Sigmoid colon (tissue), 4 donors: ENCODE measurements around the gene GPANK1.

ENCODE experiments used
- CTCF ChIP-seq, 4 experiments: fragments of 450-650 bp in 3 of 4; fragments of 200-600 bp in 1 of 4; IDR thresholded peaks; one replicate each; pipeline ENCODE4 v1.5.1; 2016 to 2019; ENCODE audit warnings: antibody characterized with exemption in 4 of 4, mild to moderate bottlenecking in 3 of 4, moderate library complexity in 2 of 4
- EP300 ChIP-seq, 4 donors: sonication (generic); formaldehyde crosslinking; IDR thresholded peaks; one replicate each; pipeline ENCODE4 v1.6.1; 2017; ENCODE audit warnings: antibody characterized with exemption in 4 of 4

- TF ChIP-seq EP300 (IDR thresholded peaks at IDR 0.05) (no peak), CTCF (IDR thresholded peaks at IDR 0.05) (no peak)
Measured at GRCh38 chr6:31687860-31688693, 23.3 kb upstream of the GPANK1 start.
